CD4-positive, alpha-beta T cell treated with Interleukin-15 for 4 hours (primary cell): ENCODE results near the gene UQCRQ.

ENCODE experiments used
- DNase-seq: peaks from one replicate; pipeline ENCODE4 v3.0.0-alpha.2; 2020; ENCODE audit warnings: low spot score

Gene UQCRQ

GRCh38 chr5:132916086-132916485 is 49.6 kb downstream of the UQCRQ start:
- no peak for DNase-seq
